Cardiac septum (tissue), 1 donor: Measurements from ENCODE around the gene MYMK. TPM values are rescaled to one million over a fixed set of nuclear protein-coding genes. Genes with fewer than 3 reads are reported as not detected.
A peak's percentile ranks its signal among the peaks of the same experiment; 100 is the strongest.

ENCODE experiments used
- DNase-seq: peaks from one replicate; pipeline ENCODE4 v3.0.0-alpha.2; 2020; ENCODE audit warnings: low spot score
- intact Hi-C: fragments of 100-400 bp; cut with DNase I; formaldehyde crosslinking; loops from one replicate; pipeline ENCODE4 v1.14.0; 2022
- total RNA-seq: library from RNA; stranded (reverse); fragmentation: NEBNext Ultra II Directional; extraction: Animal tissue kit (Norgen Biotek cat#: 25700); gene quantifications from one replicate; pipeline ENCODE4 v1.2.1, GENCODE V29; 2021
- donor health status: DM: no; HTN: no; CAD: no.

Gene MYMK
- total RNA-seq, 1 donor from 2014 or later: not detected

DNA sequence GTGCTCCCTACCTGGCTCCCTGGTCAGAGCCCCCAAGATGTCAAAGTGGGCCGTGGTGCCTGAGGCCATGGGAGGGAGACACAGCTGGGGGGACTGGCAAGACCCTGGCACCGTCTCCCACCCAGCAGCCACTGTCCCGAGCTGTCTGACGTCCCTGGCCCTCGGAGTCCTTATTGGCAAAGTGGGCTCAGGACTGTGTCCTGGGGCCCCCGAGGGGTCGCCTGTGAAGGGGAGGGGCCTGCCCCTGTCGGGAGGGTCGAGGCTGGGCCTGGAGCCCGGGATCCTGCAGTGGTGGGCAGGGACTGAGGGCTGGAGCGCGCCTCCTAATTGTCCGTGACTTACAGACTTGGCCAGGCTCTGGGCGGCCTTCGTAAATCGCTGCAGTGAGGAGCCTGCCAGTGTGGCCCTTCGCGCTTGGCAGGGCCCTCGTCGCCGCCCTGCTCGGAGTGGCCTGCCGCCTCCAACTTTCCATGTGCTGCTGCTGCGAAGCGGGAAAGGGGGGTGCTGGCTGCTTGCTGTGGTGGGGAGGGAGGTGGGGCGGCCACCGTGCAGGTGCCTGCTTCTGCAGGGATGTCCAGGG lies 13.7 kb downstream of the MYMK start:
- DNase-seq: no peak
- intact Hi-C loops: no loop called here

DNA sequence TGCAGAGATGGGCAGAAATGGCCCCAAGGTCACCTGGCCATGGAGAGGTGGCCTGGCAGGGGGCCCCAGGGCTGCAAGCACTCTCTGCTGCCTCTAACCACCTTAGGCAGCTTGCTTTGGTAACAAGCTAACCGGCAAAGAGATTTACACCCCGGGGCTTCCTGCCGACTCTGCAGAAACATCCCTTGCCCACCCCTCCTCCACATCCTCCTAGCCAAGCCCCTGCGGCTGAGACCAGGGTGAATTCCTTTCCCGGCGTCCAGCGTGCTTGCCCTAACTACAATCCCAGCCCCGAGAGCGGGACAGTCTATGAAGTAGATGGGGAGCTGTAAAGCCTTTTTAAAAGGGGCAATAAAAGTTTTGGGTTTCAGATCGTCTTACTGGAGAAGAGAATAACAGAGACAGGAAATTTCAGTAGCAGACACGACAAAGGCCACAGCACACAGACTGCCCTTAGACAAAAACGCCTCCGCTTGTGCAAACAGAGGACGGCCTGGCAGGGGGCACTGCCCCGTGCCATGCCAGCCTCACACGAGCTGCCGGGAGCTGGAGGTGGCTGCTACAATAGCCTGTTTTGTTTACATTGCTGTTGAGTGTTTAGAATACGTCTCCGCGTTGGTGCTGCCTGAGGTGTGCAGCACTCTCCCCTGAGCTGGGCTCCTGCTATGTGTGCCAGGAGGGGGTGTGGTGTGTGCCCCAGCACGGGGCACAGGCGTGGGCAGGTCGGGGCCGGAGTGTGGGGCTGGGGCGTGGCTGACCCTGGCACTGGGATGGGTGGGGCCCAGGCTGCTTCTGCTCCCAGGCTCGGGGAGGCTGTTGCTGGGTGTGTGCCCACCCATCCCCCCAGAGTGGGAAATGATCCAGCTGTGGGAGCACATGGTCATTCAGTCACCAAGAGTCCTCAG lies 15.3 kb downstream of the MYMK start:
- DNase-seq: no peak
- intact Hi-C loops: no loop called here

DNA sequence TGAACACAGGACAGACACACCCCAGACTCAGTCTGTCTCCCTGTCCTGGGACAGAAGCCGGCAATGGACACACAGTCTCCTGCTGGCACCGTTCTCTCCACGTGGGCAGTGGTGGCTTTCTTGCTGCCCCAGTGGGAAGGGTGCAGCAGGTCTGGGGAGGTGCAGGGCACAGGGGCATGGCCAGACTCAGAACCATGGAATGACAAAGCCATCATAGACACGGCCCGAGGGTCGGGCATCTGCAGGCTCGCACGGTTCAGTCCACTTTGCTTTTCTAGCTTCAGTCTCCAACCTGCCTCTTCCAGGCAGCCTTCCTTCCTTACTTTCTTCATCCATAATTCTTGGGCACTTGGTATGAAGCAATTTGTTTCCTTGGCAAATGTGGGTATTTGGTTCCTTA lies 16.7 kb downstream of the MYMK start:
- intact Hi-C loops: no loop called here
- no peak for DNase-seq

DNA sequence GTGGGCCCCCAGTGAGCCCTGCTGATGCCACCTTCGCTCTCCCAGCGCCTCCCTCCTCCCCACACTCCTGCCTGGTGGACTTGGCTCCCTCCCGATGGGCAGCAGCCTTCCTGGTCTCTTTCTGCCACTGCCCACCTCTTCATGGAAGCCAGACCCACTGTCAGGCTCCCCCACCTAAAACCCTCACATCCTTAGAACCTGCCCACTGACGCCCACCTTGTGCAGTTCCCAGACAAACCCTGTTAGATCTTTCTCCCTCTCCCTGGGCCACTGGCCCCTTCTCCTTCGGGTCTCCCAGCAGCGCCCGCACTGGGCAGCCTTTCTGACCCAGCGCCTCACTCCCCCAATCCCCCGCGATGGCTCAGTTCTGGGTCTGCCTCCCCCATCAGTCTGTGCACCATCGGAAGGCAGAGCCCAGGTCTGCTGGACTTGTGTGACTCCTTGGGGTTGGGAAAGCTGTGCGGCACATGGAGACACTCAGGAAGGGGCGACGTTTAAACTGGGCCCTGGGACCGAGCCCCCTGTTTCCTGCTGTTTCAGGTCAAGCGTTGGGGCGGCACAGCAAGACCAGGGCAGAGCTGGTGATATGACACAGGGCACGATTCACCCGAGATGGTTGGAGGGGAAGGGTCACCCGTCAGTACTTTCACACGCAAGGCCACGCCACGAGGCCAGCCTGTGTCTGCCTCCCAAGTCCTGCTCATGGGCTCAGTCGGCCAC lies 17.4 kb downstream of the MYMK start:
- no peak for DNase-seq
- intact Hi-C loops: no loop called here

DNA sequence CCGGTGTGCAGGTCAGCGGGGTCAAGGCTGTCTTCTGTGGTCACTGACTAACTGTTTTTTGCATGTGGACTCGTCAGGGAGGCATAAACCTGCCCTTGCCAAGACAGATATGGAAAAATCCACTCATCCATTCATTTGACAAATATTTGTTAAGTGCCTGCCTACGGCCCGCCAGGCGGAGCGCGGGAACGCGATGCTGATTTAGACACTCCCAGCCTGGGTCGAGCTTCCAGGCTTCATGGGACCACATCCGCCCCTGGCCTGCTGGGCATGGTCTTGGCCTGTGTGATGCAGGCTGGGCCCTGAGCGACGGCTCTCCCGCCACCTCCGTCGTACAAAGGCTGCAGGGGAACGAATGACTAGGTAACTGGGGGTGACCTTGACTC lies 18.1 kb downstream of the MYMK start:
- no peak for DNase-seq
- intact Hi-C loops: no loop called here

DNA sequence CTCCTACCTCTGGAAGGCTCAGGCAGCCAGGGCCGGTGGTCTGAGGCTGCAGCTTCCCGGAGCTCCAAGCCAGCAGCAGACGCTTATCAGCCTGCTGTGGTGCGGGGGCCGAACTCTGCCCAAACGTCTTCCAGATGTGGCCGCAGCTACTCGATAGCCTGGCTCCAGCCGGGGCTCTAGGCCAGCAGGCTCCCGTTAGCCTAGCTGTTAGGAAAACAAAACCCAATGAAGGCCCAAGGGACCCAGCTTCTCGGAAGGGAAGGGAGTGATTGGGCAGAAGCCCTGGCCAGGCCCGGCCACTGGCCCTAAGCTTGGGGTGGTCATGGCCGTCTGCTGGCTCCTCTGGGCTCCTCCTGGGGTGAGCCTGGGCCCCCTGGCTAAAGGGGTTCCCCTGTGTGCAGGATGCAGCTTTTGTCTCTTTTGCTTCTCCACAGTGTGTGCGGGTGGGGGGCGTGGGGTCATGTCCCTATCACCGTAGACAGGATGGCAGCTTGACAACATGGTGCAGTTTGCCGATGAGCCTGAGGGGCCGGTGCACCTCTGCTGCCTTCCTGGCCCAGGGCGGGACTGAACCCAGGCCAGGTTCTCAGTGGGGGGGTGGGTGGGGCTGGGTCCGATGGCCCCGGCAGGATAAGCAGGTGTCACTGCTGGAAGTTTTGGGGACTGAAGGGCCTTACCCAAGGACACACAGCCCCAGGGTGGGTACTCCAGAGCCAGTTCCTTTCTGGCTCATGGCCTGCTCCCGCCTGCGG lies 18.7 kb downstream of the MYMK start:
- intact Hi-C loops: no loop called here
- DNase-seq: peak; percentile 87

DNA sequence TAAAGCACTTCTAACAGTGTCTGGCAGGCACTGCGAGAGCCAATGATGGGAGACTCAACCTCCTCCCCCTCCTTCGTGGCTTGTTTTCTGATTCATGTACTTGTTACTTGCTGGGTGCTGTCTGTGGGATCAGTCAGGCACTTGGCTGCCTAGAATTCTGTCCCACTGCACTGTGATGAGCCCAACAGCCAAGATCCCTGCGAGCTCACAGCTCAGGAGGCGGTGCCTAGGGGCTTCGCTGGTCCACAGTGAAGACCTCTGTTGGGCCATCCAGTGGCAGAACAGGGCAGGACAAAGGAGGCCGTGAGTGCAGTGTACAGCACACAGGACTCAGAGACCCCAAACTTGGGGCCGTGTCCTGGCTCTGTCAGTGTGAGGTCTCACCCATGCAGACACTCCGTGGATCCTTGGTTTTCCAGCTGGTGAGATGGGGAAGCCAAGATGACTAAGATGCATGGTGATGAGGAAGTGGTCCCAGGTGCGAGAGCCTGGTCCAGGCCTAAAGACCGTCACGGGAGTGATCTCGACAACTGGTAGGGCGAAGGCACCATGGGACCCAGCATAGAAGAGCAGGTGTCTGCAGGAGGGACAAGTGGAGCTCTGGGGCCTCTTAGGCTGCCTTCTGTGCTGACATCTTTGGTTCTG lies 19.5 kb downstream of the MYMK start:
- intact Hi-C loops: no loop called here
- DNase-seq: no peak

DNA sequence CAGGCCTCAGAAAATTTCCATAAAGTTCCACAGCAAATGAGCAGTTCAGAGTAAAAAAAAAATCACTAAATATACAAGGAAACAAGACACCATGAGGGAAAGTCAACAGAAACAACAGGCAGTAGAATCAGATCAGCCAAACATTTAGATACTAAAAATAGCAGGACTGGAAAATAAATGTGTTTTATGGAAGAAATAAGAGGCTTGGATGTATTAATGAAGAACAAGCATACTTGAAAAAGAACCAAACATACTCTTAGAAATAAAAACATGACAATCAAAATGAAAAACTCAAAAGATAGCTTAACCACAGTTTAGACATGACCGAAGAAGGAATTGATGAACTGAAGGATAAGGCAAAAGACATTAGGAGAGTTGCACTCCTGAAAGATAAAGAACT lies 22.6 kb downstream of the MYMK start:
- DNase-seq: no peak
- intact Hi-C loops: no loop called here

DNA sequence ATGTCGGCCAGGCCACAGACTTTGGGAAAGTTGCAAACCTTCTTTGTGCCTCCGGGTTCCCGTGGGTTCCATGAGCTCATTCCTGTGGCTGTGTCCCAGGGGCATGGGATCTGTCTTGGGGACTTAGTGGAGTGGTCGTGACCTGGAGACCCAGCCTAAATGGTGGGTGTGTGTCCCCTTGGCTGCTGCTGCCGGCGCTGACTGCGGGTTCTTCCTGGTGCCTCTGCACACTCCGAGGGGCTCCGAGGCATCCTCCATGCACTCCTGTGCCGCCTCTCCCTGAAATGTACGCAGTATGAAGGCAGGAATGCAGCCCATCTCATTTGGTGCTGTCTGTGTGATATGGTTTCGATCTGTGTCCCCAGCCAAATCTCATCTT lies 24.9 kb downstream of the MYMK start:
- DNase-seq: no peak

DNA sequence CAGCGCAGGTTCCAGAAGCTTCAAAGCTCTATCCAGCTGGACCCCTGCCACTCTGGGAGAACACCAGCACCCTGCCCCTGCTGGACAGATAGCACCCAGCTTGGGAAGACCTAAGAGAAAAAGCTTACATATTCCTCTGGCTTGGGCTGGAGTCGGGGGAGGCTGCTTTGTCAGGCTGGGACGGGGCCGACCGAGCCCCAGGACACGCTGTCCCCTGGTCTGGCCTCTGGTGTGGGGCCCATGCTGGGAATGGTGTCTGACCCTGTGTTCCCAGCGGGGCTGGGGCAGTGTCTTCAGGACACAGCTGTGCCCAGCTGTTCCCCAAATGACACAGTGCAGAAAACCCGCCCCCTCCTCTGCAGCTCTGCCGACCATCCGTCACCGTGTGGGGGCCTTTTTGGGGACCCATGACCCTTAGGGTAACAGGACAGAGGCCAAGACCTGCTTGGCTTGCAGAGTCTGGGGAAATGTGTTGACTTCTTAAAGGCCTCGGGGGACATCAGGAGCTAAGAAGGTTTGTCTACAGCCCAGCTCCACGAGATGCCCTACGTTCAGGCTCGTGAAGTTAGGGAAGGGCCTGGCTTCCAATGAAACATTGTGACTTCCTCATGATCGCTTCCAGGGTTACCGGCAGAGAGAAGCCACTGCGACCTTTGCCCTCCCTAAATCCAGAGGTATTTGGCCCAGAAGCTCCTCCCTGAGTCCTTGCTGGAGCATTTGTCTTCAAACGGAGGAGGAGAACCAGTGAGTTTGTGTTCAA lies 25.4 kb downstream of the MYMK start:
- intact Hi-C loops: no loop called here
- DNase-seq: no peak

More for the DNA sequence above, 24.9 kb downstream of the MYMK start:
- intact Hi-C loops: no loop called here

DNA sequence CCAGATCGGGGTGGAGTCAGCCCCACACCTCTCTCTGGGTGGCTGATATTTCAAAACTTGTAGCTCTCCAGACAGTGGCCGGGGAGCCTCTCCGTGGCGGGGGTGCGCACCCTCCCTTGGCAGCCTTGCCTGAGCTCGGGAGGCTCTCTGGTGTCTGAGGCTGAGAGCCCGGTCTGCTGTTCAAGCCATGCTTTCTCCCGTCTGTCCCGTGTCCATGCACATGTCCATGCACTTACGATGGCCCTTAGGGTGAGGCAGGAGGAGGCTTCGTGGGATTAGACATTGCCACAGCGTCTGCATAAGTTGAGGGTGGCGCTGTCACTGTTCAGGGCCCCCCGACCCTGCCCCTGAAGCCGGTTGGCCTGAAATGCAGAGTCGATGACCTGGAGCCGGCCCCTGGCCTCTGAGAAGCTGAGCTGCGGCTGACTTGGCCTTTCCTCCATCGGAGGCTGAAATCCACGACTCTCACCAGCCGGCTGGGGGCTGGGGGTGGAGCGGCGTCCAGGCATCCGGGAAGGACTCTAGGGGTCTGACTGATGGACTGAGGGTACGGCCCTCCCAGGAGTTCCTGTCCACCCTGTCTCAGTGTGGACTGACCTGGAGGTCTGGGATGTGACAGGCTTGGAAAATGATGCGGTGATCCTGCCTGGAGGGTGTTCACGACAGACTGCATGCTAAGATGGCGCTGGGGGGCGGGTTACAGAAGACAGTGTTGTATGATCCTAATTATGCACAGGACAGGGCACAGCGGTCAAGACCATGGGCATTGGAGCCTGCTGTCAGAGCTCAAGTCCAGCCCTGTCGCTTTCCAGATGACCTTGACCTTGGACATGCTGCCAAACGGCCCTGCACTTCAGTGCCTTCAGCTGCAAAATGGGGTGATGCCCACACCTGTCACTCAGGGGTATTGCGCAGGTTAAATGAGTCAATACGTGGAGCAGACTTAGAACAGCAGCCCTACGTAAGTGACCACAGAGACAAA lies 27.6 kb downstream of the MYMK start:
- intact Hi-C loops: no loop called here
- DNase-seq: no peak

DNA sequence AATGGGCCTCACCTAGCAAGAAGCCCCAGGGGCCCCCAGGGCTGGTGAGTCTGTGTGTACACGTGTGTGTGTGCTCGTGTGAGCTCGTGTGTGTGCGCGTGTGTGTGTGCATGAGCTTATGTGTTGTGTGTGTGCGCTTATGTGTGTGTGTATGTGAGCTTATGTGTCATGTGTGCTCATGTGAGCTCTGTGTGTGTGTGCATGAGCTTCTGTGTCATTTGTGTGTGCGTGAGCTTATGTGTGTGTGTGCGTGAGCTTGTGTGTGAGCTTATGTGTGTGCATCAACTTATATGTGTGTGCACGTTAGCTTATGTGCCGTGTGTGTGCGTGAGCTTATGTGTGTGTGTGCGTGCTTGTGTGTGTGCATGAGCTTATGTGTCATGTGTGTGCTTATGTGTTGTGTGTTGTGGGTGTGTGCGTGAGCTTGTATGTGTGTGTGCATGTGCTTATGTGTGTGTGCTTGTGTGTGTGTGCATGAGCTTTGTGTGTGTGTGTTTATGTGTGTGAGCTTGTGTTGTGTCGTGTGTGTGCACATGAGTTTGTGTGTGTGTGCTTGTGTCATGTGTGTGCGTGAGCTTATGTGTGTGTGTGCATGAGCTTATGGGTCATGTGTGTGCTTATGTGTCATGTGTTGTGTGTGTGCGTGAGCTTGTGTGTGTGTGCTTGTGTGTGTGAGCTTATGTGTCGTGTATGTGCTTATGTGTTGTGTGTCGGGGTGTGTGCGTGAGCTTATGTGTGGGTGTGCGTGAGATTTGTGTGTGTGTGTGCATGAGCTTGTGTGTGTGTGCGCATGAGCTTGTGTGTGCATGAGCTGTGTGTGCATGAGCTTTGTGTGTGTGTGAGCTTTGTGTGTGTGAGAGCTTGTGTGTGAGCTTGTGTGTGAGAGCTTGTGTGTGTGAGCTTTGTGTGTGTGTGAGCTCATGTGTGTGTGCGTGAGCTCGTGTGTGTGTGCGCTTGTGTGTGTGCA lies 29.1 kb downstream of the MYMK start:
- intact Hi-C loops: no loop called here
- no peak for DNase-seq

DNA sequence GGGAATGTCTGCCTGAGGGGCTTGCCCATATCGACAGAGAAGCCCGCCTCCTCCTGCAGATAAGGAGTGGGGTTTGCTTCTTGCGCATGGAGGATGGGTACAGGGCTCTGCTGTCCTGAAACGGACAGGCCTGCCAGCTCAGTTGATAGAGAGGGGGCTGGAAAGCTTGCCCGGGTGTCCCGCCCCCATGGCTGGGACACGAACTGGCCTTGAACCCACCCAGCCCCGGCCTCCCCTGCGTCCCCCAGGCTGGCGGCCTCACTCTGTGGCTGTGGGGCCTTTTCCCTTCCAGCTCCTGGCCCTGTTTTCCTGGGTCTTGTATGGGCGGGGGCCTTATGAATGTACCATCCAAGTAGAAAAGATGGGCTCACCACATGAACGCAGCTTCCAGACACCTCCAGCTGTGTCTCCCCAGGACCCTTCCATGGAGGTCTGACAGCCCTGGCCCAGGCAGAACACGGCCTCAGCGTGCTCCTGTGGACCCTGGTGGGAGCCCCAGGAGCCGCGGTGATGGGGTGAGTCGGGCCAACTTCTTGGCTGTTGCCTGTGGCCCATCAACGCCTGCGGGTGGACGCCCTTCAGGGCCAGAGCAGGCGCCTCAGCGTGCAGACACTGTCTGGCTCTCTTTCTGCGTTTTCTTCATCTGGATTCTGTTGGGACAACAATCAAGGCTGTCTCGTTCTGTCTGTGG lies 30.0 kb downstream of the MYMK start:
- DNase-seq: no peak
- intact Hi-C loops: no loop called here

DNA sequence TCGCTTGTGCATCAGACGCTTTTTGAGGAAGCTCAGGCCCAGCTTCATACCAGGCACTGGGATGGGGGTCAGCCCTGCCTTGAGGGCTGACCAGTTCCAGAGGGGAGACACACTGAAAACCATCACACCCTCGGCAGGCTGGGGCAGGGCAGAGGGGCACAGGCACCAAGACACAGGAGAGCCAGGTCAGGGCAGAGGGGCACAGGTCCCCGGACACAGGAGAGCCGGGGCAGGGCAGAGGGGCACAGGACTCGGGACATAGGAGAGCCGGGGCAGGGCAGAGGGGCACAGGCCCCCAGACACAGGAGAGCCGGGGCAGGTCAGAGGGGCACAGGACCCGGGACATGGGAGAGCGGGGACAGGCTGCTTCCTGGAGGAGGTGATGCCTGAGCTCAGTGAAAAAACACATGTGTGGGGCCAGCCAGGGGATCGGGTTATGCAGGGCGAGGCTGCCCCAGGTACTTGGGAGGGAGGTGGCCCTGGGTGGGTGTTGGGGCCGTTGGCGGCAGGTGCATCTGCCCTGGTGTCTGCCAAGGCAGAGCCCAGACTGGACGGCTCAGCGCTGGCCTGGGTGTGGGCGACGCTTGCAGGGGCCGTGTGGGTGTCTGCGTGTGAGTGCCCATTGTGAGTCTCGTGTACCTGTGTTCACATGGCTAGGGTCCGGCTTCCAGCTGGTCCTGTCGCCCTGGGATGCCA lies 30.8 kb downstream of the MYMK start:
- intact Hi-C loops: no loop called here
- no peak for DNase-seq

DNA sequence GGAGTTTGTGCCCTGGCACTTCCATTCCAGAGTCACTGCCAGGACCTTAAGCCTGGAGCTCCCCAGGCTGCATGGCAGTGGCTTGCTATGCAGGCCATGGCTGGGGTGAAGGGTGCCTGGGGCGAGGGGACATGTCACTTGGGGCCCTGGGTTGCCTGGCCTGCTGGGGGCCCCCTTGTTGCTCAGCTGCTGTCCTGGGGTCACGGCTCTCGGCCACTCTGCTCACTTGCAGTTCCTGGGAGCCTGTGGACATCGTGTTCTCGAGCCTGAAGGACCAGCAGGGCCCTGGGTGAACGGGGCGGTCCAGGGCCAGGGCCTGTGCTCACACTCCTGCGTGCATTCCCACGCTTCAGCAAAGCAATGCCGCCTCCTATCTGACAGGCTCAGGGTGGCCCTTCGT lies 31.3 kb downstream of the MYMK start:
- intact Hi-C loops: no loop called here
- DNase-seq: no peak
